Testis (tissue), 3 donors: ENCODE data around the gene CYB5RL. TPM values are rescaled to one million over a fixed set of nuclear protein-coding genes. Genes with fewer than 3 reads are reported as not detected.
"Not testable (repeated sequence)": the region's sequence is repeated elsewhere in the genome, so short reads cannot be mapped to it uniquely, and the experiment has no call there.

Experiments
- DNase-seq: peaks from one replicate; pipeline ENCODE4 v3.0.0-alpha.2; 2019
- H3K27ac ChIP-seq, 2 donors: fragments of 200-600 bp; sonication (generic); one replicate each; pipeline ENCODE4 v1.5.1; 2019
- H3K27me3 ChIP-seq: fragments of 200-600 bp; sonication (generic); one replicate; pipeline ENCODE4 v1.5.1; 2019
- H3K36me3 ChIP-seq: fragments of 200-600 bp; sonication (generic); one replicate; pipeline ENCODE4 v1.5.1; 2017; ENCODE audit warnings: low read depth; ENCODE audit errors: missing control alignments
- H3K4me1 ChIP-seq: fragments of 200-600 bp; sonication (generic); one replicate; pipeline ENCODE4 v1.5.1; 2019
- H3K4me3 ChIP-seq, 2 donors: fragments of 200-600 bp; sonication (generic); one replicate each; pipeline ENCODE4 v1.5.1; 2017 to 2019
- H3K9me3 ChIP-seq: fragments of 200-600 bp; sonication (generic); one replicate; pipeline ENCODE4 v1.5.1; 2017
- POLR2A ChIP-seq: fragments of 450-650 bp; IDR thresholded peaks from one replicate; pipeline ENCODE4 v1.6.1; 2017; ENCODE audit warnings: antibody characterized with exemption, mild to moderate bottlenecking, moderate library complexity
- WGBS, 2 donors: methylation state at CpG; one replicate each; pipeline ENCODE4 v1.1.5; 2018; 5-methylcytosine and 5-hydroxymethylcytosine counted together
- intact Hi-C: fragments of 100-400 bp; cut with DNase I; formaldehyde crosslinking; loops from one replicate; pipeline ENCODE4 v1.15.1; 2023; ENCODE audit warnings: low total_unique reads
- polyA plus RNA-seq: library from polyadenylated mRNA; stranded (reverse); fragments of 350-450 nt; fragmentation: Illumina TruSeq; extraction: RNeasy Lipid Tissue Mini Kit (QIAGEN cat#74804); gene quantifications from one replicate; pipeline ENCODE4 v1.2.3, GENCODE V29; 2014; ENCODE audit warnings: low read depth, low replicate concordance; ENCODE audit not compliant: insufficient read depth
- total RNA-seq, 2 donors: library from RNA; depleted of rRNA; stranded (reverse); fragments of >200 nt; gene quantifications; one replicate each; pipeline ENCODE4 v1.2.3, GENCODE V29; 2016
- TF ChIP-seq, protein P1 (sequence below), 3 experiments: fragments of 450-650 bp in 2 of 3; fragments of 200-600 bp in 1 of 3; sonication (generic) in 1 of 3; IDR thresholded peaks; one replicate each; pipeline ENCODE4 v1.5.1; 2016 to 2019; ENCODE audit warnings: antibody characterized with exemption in 3 of 3, mild to moderate bottlenecking in 2 of 3, moderate library complexity in 1 of 3

Gene CYB5RL
- total and polyA plus RNA-seq, 3 donors from 2014 or later, result 6.3 to 11.5 (median 8.7) TPM

DNA sequence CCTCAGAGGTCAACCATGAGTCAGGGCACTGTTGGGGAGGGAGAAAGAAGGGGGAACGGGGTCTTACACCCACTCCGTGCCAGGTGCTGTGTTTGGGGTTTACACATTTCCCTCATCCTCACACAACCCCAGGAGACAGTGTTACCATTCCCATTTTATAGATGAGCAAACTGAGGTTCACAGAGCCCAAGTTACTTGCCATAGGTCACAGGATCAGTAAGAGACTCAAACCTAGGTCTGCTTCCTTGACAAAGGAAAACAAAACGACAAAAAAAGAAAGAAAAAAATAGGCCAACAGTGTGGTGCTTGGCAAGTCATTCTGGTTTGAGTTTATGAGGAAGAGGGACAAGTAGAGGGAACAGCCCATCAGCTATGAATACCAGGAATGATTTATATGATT, 30.8 kb downstream of the CYB5RL start:
- DNase-seq, result no peak
- WGBS, 2 donors, result 78 to 82% methylated on average over 3 of the region's 3 CpGs
- Histone ChIP-seq H3K36me3 (no peaks in the 10 kb centered on the region), H3K9me3 (no peaks in the 10 kb centered on the region), H3K27ac (no peak overlapping the region), H3K4me1 (no peaks in the 10 kb centered on the region), H3K27me3 (no peaks in the 10 kb centered on the region), H3K4me3 (no peak overlapping the region)
- no peak for TF ChIP-seq POLR2A
- TF ChIP-seq, protein P1, sequence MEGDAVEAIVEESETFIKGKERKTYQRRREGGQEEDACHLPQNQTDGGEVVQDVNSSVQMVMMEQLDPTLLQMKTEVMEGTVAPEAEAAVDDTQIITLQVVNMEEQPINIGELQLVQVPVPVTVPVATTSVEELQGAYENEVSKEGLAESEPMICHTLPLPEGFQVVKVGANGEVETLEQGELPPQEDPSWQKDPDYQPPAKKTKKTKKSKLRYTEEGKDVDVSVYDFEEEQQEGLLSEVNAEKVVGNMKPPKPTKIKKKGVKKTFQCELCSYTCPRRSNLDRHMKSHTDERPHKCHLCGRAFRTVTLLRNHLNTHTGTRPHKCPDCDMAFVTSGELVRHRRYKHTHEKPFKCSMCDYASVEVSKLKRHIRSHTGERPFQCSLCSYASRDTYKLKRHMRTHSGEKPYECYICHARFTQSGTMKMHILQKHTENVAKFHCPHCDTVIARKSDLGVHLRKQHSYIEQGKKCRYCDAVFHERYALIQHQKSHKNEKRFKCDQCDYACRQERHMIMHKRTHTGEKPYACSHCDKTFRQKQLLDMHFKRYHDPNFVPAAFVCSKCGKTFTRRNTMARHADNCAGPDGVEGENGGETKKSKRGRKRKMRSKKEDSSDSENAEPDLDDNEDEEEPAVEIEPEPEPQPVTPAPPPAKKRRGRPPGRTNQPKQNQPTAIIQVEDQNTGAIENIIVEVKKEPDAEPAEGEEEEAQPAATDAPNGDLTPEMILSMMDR (IDR thresholded peaks at IDR 0.05), result no peak
- intact Hi-C loops, result no loop called here

DNA sequence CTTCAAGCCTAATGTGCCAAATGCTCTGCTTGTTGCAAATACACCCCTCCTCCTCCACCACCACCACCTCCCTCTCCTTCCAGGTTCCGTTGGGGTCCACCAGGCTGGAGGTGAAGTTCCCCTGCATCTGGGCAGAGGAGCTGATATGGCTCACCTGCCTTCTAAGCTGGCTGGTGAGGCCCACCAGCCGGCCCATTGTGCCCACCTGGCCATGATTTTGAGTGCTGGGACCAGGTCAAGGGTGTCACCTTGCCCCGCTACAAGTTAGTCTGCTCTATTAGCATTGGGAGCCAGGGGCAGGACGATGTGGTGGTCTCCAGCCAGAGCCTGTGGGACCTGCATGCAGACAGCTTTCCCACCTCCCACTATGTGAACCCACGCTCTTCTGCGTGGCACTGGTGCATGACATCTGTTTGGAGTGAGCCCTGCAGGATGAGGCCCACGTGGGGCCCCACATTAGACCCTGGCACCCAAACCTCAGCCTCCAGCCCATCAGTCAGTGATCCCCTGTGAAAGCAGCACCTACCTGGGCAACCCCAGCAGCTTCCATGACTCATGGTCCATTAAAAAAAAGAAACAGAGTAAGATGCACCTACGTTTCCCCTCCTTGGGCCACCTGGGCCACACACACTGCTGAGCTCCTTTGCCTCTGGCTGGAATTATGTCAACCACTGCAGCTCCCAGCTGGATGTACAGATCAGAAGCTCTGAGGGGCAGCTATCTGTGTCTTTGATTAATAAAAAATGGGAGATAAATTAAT, 31.4 kb downstream of the CYB5RL start:
- no peak for TF ChIP-seq POLR2A
- TF ChIP-seq, protein P1 (IDR thresholded peaks at IDR 0.05), result no peak
- no peaks in the 10 kb centered on the region for H3K4me1 ChIP-seq
- no peak overlapping the region for H3K27ac ChIP-seq
- 92 to 93% methylated on average over 7 of the region's 8 CpGs for WGBS, 2 donors
- no peak for DNase-seq
- no peaks in the 10 kb centered on the region for H3K36me3 ChIP-seq
- no peak overlapping the region for H3K4me3 ChIP-seq
- H3K27me3 ChIP-seq, result no peaks in the 10 kb centered on the region
- no peaks in the 10 kb centered on the region for H3K9me3 ChIP-seq
- intact Hi-C loops, result no loop called here

DNA sequence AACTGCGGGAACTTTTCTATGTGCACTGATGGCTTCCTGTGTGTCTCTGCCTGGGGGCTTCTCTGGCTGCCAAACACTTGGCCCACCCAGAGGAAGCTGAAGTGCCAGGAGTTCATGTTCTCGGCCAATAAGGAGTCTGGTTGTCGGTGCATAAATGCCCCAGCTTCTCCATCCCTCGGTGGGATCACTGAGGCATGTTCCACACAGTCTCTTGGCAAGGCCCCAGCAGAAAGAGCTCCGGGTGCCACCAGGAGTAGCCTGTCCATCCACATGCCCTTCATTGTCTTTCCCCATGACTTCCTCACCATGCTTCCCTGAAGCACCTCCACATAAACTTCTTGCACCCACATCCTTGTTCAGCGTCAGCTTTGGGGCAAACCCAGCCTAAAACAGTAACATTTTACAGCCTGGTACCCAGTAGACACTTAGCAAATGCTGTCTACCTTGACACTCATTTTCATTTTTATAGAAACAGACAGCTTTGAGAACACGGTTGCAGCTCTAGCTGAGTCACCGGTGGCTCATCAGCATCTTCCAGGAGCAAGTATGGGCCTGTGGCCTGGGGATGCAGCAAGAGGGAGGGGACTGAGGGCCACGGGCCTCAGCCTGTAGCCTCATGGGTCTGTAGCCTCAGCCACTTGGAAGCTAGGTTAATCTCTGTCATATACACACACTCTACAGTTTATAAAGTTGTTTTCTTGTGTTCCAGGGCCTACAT, 32.2 kb downstream of the CYB5RL start:
- 96% methylated on average over 6 to 9 of the region's 9 CpGs for WGBS, 2 donors
- no peak for TF ChIP-seq POLR2A
- TF ChIP-seq, protein P1 (IDR thresholded peaks at IDR 0.05), result no peak
- H3K27me3 ChIP-seq, result no peaks in the 10 kb centered on the region
- no peak overlapping the region for H3K27ac ChIP-seq
- H3K36me3 ChIP-seq, result no peaks in the 10 kb centered on the region
- H3K4me1 ChIP-seq, result no peaks in the 10 kb centered on the region
- no peaks in the 10 kb centered on the region for H3K9me3 ChIP-seq
- intact Hi-C loops, result no loop called here
- no peak overlapping the region for H3K4me3 ChIP-seq
- DNase-seq, result no peak

DNA sequence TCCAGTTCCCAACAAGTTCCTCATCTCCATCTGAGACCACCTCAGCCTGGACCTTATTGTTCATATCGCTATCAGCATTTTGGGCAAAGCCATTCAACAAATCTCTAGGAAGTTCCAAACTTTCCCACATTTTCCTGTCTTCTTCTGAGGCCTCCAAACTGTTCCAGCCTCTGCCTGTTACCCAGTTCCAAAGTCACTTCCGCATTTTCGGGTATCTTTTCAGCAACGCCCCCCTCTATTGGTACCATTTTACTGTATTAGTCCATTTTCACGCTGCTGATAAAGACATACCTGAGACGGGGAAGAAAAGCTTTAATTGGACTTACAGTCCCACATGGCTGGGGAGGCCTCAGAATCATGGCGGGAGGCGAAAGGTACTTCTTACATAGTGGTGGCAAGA, 33.5 kb downstream of the CYB5RL start:
- H3K27me3 ChIP-seq, H3K4me3 ChIP-seq, intact Hi-C loops, DNase-seq, H3K36me3 ChIP-seq, H3K27ac ChIP-seq, H3K4me1 ChIP-seq, H3K9me3 ChIP-seq: not testable (repeated sequence)
- WGBS, 2 donors, result 95 to 96% methylated on average over 8 of the region's 8 CpGs

DNA sequence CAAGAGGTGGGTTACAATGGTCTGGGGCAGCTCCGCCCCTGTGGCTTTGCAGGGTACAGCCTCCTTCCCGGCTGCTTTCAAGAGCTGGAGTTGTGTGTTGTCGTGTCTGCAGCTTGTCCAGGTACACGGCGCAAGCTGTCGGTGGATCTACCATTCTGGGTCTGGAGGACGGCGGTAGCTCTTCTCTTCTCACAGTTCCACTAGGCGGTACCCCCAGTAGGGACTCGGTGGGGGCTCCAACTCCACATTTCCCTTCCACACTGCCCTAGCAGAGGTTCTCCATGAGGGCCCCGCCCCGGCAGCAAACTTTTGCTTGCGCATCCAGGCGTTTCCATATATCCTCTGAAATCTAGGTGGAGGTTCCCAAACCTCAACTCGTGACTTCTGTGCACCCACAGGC, 34.7 kb downstream of the CYB5RL start:
- 93 to 94% methylated on average over 15 of the region's 15 CpGs for WGBS, 2 donors
- Histone ChIP-seq H3K27ac (no peak overlapping the region), H3K36me3 (no peaks in the 10 kb centered on the region), H3K4me1 (no peaks in the 10 kb centered on the region), H3K4me3 (no peak overlapping the region), H3K27me3 (no peaks in the 10 kb centered on the region), H3K9me3 (no peaks in the 10 kb centered on the region)
- intact Hi-C loops, result no loop called here
- TF ChIP-seq, protein P1 (IDR thresholded peaks at IDR 0.05), result no peak
- no peak for TF ChIP-seq POLR2A
- no peak for DNase-seq
